Stimulated activated CD4-positive, alpha-beta T cell treated with anti-CD3 and anti-CD28 coated beads, Interleukin-4, amount 100 ng/mL, for 1 hour (primary cell): ENCODE data around the gene SNTG2.

Source experiments
- DNase-seq: peaks from one replicate; pipeline ENCODE4 v3.0.0-alpha.2; 2020

Gene SNTG2

GRCh38 chr2:1300284-1300683 is 349.6 kb downstream of the SNTG2 start:
- DNase-seq = no peak

- no peak for DNase-seq
Observed at GRCh38 chr2:1301056-1301455, 350.4 kb downstream of the SNTG2 start.

GRCh38 chr2:1305342-1306013 is 354.8 kb downstream of the SNTG2 start:
- no peak for DNase-seq

GRCh38 chr2:1306014-1306686 is 355.5 kb downstream of the SNTG2 start:
- DNase-seq = no peak

GRCh38 chr2:1306687-1307516 is 356.3 kb downstream of the SNTG2 start:
- no peak for DNase-seq

GRCh38 chr2:1307670-1308069 is 357.0 kb downstream of the SNTG2 start:
- DNase-seq = no peak

- no peak for DNase-seq
Observed at GRCh38 chr2:1308678-1309077, 358.0 kb downstream of the SNTG2 start.

- DNase-seq = no peak
Observed at GRCh38 chr2:1309507-1309906, 358.9 kb downstream of the SNTG2 start.

GRCh38 chr2:1310202-1310601 is 359.6 kb downstream of the SNTG2 start:
- no peak for DNase-seq

- DNase-seq = no peak
Observed at GRCh38 chr2:1310866-1311265, 360.2 kb downstream of the SNTG2 start.

GRCh38 chr2:1313240-1313924 is 362.7 kb downstream of the SNTG2 start:
- DNase-seq = no peak

GRCh38 chr2:1314254-1314653 is 363.6 kb downstream of the SNTG2 start:
- DNase-seq = no peak

- no peak for DNase-seq
Observed at GRCh38 chr2:1318366-1319009, 367.8 kb downstream of the SNTG2 start.

GRCh38 chr2:1319393-1319792 is 368.7 kb downstream of the SNTG2 start:
- DNase-seq = no peak

GRCh38 chr2:1321321-1321720 is 370.7 kb downstream of the SNTG2 start:
- DNase-seq = no peak

GRCh38 chr2:1324884-1325283 is 374.2 kb downstream of the SNTG2 start:
- DNase-seq = no peak

GRCh38 chr2:1328684-1329083 is 378.0 kb downstream of the SNTG2 start:
- DNase-seq = no peak

GRCh38 chr2:1339388-1340140 is 388.9 kb downstream of the SNTG2 start:
- DNase-seq = no peak

- DNase-seq = no peak
Observed at GRCh38 chr2:1340141-1340512, 389.5 kb downstream of the SNTG2 start.

GRCh38 chr2:1341404-1342120 is 390.9 kb downstream of the SNTG2 start:
- DNase-seq = no peak

- DNase-seq = no peak
Observed at GRCh38 chr2:1348789-1349188, 398.1 kb downstream of the SNTG2 start.
